ENCODE results near the gene ATG13.

ATG13 gene

DNA sequence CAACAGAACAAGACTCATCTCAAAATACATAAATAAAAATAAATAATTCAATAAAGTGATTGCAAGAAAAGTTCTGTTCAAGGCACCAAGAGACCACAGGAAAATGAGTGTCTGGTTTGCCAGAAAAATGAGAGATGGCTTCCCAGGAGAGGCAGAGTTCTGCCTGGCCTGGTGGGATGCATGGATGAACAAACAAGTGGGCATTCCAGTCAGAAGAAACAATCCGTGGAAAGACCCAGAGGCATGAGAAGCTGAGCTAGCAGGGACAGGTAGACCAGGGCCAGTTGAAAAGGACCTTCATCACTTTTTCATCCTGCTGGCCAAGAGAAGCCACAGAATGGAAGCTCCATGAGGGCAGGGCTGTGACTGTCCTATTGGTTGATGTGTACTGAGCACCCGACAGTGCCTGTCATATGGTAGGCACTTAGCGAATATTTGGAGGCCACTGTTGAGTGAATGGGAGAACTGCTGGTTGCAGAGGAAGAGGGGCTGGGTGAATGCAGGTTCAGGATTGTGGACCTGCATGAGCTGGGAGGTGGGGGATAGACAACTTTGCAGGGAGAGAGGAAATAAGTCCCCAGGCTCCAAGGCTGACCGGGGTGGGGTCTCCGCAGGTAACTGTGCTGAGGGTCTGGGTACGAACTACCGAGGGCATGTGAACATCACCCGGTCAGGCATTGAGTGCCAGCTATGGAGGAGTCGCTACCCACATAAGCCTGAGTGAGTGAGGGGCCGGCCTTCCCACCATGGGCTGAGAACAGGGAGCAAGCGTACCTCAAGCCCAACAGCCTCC is 105.4 kb downstream of the ATG13 start:
- no peak for DNase-seq

DNA sequence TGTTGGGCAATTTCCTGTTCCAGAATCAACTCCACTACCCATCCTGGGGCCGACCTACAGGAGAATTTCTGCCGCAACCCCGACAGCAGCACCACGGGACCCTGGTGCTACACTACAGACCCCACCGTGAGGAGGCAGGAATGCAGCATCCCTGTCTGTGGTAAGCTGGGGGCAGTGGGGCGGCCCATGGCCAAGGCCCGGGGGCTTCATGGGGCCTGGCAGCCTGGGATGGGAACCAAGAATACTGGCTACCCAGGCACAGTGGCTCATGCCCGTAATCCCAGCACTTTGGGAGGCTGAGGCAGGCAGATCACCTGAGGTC is 106.0 kb downstream of the ATG13 start:
- no peak for DNase-seq

DNA sequence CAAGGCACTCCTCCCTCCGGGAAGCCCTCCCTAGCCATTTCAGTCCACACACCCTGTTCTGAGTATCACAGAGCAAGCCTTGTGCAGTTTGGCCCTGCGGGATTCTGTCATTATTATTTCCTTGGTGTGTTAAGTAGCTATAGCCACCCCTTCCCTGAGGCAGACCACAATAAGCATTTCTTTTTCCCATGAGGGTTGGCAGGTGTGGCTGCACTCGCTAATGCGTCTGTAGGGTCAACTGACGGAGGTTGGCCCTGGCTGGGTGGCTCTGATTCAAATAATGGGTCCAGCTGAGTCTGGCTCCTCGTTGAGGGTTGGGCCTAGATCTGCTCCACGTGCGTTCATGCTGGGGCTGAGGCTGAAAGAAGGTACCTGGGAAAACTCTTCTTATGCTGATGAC is 106.7 kb downstream of the ATG13 start:
- DNase-seq = no peak

All from anterior cingulate cortex (tissue), 58 donors.